Upper lobe of left lung (tissue), 6 donors: ENCODE measurements around the gene POLR2M. TPM values are rescaled to one million over a fixed set of nuclear protein-coding genes. Genes with fewer than 3 reads are reported as not detected.
A peak's percentile ranks its signal among the peaks of the same experiment; 100 is the strongest.

ENCODE experiments used
- ATAC-seq, 2 donors: fragments of 200-7000 bp; cut with Tn5 transposase; one replicate each; pipeline ENCODE4 v1.9.1; 2022; ENCODE audit warnings: mild to moderate bottlenecking in 2 of 2, moderate library complexity in 2 of 2; ENCODE audit not compliant: low FRiP score in 2 of 2
- DNase-seq, 2 donors: peaks; one replicate each; pipeline ENCODE4 v3.0.0-alpha.2; 2019 to 2020
- H3K27ac ChIP-seq, 4 donors: fragments of 200-600 bp; sonication (generic); one replicate each; pipeline ENCODE4 v1.5.1; 2016 to 2019
- H3K27me3 ChIP-seq, 4 donors: fragments of 200-600 bp; sonication (generic); one replicate each; pipeline ENCODE4 v1.5.1; 2017 to 2019
- H3K36me3 ChIP-seq, 4 donors: fragments of 200-600 bp; sonication (generic); one replicate each; pipeline ENCODE4 v1.5.1; 2016 to 2019
- H3K4me1 ChIP-seq, 4 donors: fragments of 200-600 bp; sonication (generic); one replicate each; pipeline ENCODE4 v1.5.1; 2018 to 2019
- H3K4me3 ChIP-seq, 4 donors: fragments of 200-600 bp; sonication (generic); one replicate each; pipeline ENCODE4 v1.5.1; 2017 to 2019; ENCODE audit warnings: mild to moderate bottlenecking in 2 of 4, moderate library complexity in 1 of 4
- H3K9me3 ChIP-seq, 4 donors: fragments of 200-600 bp; sonication (generic); one replicate each; pipeline ENCODE4 v1.5.1; 2018 to 2019
- CTCF ChIP-seq, 6 experiments: fragments of 450-650 bp in 4 of 6; fragments of 200-600 bp in 2 of 6; sonication (generic) in 2 of 6; IDR thresholded peaks; one replicate each; pipeline ENCODE4 v1.5.1; 2016 to 2019; ENCODE audit warnings: antibody characterized with exemption in 6 of 6
- EP300 ChIP-seq, 4 donors: sonication (generic); formaldehyde crosslinking; IDR thresholded peaks; one replicate each; pipeline ENCODE4 v1.5.1; 2017; ENCODE audit warnings: antibody characterized with exemption in 4 of 4, control low read depth in 2 of 4
- POLR2A ChIP-seq, 4 donors: fragments of 450-650 bp; IDR thresholded peaks; one replicate each; pipeline ENCODE4 v1.5.1; 2016 to 2017; ENCODE audit warnings: antibody characterized with exemption in 4 of 4, mild to moderate bottlenecking in 2 of 4
- POLR2AphosphoS5 ChIP-seq, 2 donors: sonication (generic); formaldehyde crosslinking; IDR thresholded peaks; one replicate each; pipeline ENCODE4 v1.5.1; 2017; ENCODE audit warnings: antibody characterized with exemption in 2 of 2
- WGBS, 2 donors: methylation state at CpG; one replicate each; pipeline ENCODE4 v1.1.5; 2017 to 2018; 5-methylcytosine and 5-hydroxymethylcytosine counted together
- total RNA-seq, 6 donors: library from RNA; depleted of rRNA in 4 of 6; stranded (reverse); fragments of >200 nt in 4 of 6; gene quantifications; one replicate each; pipeline versions ENCODE4 v1.1.0 to v1.2.1, GENCODE V29; 2016 to 2021
- donor health status: DM: no; HTN: no; CAD: no; lungs with moderate emphysema.
- donor health status: DM: no; HTN: yes; CAD: no; lungs with severe emphysema.

The POLR2M gene
- total RNA-seq, 6 donors from 2014 or later: 40.2 to 553 (median 73.4) TPM

DNA sequence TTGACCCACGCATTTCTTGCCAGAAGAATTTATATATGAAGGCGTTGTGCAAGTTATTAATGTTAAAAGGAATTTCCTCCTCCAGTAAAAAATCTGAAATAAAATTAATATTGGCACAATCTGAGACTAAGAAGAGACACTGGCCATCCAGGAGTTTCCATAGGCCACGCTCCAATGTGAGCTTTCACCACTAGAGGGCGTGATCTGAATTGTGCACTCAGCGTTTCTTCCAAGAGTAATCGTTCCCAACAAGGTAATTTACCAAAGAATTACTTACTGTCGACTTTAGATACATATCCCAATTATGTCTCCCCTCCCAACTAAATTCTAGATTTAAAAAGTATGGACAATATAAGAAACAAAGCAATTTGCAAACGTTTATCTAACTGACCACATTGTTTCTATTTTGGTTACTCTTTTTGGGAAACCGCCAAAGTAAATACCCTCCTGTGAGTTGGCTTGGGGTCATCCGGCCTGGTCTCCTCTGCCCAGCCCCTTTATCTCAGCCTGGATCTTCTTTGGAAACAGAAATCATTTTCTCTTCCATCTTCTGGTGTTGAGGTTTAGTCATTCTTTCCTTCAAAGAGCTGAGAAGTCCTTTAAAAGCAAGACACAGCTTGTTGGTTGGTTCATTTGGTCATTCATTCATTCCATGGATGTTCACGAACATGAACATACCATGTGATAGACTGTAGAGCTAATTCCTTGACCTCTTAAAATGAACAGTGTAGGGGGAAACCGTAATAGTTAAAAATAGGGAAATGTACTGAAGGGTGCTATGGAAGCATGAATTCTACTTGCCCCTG is 26.2 kb downstream of the POLR2M start:
- H3K27ac ChIP-seq: no peak overlapping the region
- no peak overlapping the region for H3K4me3 ChIP-seq
- peaks cover 4 to 5% (median 4%) of the 10 kb centered on the region in 4 donors for H3K4me1 ChIP-seq
- peak in 1 of 2 donors; percentile 68 for ATAC-seq
- WGBS, 2 donors: 33 to 40% methylated on average over 12 of the region's 12 CpGs
- no peaks in the 10 kb centered on the region for H3K27me3 ChIP-seq
- peak; percentile 59 to 87 (median 73) for TF ChIP-seq CTCF (IDR thresholded peaks at IDR 0.05)
- no peak for TF ChIP-seq POLR2AphosphoS5 (IDR thresholded peaks at IDR 0.05)
- H3K36me3 ChIP-seq: no peaks in the 10 kb centered on the region
- DNase-seq: peak in 1 of 2 donors; percentile 39
- no peaks in the 10 kb centered on the region for H3K9me3 ChIP-seq

- whole genome bisulfite sequencing, 2 donors: 74 to 76% methylated on average over 2 of the region's 2 CpGs
- TF ChIP-seq POLR2AphosphoS5 (IDR thresholded peaks at IDR 0.05): no peak
- no peak for TF ChIP-seq POLR2A (IDR thresholded peaks at IDR 0.05)
- TF ChIP-seq CTCF (IDR thresholded peaks at IDR 0.05): no peak
- no peak for TF ChIP-seq EP300 (IDR thresholded peaks at IDR 0.05)
- DNase-seq (no peak), ATAC-seq (no peak)
- H3K4me3 ChIP-seq: no peak overlapping the region
- H3K27ac ChIP-seq: no peak overlapping the region
- peaks cover 4 to 5% (median 4%) of the 10 kb centered on the region in 4 donors for H3K4me1 ChIP-seq
- no peaks in the 10 kb centered on the region for H3K9me3 ChIP-seq
- H3K27me3 ChIP-seq: no peaks in the 10 kb centered on the region
- no peaks in the 10 kb centered on the region for H3K36me3 ChIP-seq
These were observed 28.3 kb downstream of the POLR2M start for GRCh38 chr15:57734860-57735259.

DNA sequence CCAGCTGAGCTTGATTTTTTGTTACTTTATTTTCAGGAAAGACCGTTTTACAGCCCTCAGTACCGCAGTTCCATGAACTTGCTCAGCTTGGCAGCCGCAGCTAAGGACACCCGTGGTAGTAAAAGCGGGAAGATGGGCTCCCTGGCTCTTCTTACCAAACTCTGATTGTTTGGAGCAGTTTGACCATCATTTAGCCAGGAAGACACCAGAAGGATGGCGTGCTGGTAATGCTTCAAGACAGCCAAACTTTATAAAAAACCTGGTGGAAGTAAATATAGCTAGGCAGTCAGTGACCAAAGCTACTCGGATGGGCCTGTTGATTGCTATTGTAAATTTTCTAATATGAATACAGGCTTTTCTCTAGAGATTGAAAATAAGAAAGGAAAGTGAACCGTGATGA is 28.9 kb downstream of the POLR2M start:
- Histone ChIP-seq H3K4me3 (no peak overlapping the region), H3K36me3 (no peaks in the 10 kb centered on the region), H3K27me3 (no peaks in the 10 kb centered on the region), H3K27ac (no peak overlapping the region), H3K4me1 (peaks cover 4 to 5% (median 4%) of the 10 kb centered on the region in 4 donors), H3K9me3 (no peaks in the 10 kb centered on the region)
- 84 to 93% methylated on average over 8 of the region's 8 CpGs for WGBS, 2 donors
- ATAC-seq: no peak
- TF ChIP-seq CTCF (IDR thresholded peaks at IDR 0.05) (no peak), POLR2A (IDR thresholded peaks at IDR 0.05) (no peak), POLR2AphosphoS5 (IDR thresholded peaks at IDR 0.05) (no peak), EP300 (IDR thresholded peaks at IDR 0.05) (no peak)
- no peak for DNase-seq

DNA sequence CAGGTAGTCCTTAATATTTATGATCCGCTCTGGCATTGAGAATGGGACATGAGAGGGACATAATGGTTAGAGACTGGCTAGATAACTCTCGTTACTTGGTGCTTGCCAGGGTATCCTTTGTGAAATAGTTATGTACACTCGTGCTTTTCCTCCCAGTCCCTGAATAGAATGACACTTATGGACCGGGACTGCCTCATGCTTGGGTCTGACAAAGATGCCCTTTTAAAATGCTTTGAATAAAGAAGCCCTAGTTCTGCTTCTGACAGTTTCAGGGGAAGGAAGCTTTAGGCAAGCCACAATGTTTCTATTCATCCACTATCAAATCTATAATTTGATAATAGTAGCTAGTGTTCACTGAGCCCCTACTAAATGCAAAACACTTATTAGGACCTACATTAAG is 29.4 kb downstream of the POLR2M start:
- DNase-seq (no peak), ATAC-seq (no peak)
- Histone ChIP-seq H3K27ac (no peak overlapping the region), H3K4me3 (no peak overlapping the region), H3K9me3 (no peaks in the 10 kb centered on the region), H3K36me3 (no peaks in the 10 kb centered on the region), H3K4me1 (peaks cover 4 to 5% (median 4%) of the 10 kb centered on the region in 4 donors), H3K27me3 (no peaks in the 10 kb centered on the region)
- TF ChIP-seq CTCF (IDR thresholded peaks at IDR 0.05) (no peak), POLR2AphosphoS5 (IDR thresholded peaks at IDR 0.05) (no peak), POLR2A (IDR thresholded peaks at IDR 0.05) (no peak), EP300 (IDR thresholded peaks at IDR 0.05) (no peak)
- WGBS, 2 donors: 87 to 92% methylated on average over 4 of the region's 4 CpGs

DNA sequence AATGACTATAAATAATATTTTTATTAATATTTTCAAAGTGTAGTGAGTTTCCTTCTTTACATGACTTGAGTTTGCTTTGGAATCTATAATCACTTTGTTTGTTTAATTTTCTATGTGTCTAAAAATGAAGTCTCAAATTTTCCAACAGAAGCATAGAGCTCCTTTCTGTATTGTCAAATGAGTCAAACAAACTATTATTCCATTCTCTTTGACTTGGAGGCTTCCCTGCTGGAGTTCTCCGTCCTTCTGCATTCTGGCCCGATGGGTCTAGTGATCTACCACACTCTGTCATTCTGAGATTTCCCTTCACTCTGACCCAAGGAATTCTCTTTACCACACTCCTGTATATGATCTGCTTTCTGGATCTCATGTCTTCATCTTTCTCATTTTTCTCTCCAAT is 30.1 kb downstream of the POLR2M start:
- peaks cover 4 to 5% (median 4%) of the 10 kb centered on the region in 4 donors for H3K4me1 ChIP-seq
- no peaks in the 10 kb centered on the region for H3K36me3 ChIP-seq
- WGBS, 2 donors: 93 to 98% methylated on average over 2 of the region's 2 CpGs
- H3K27ac ChIP-seq: no peak overlapping the region
- no peaks in the 10 kb centered on the region for H3K27me3 ChIP-seq
- no peaks in the 10 kb centered on the region for H3K9me3 ChIP-seq
- H3K4me3 ChIP-seq: no peak overlapping the region
- TF ChIP-seq POLR2A (IDR thresholded peaks at IDR 0.05) (no peak), EP300 (IDR thresholded peaks at IDR 0.05) (no peak), POLR2AphosphoS5 (IDR thresholded peaks at IDR 0.05) (no peak), CTCF (IDR thresholded peaks at IDR 0.05) (no peak)
- ATAC-seq (no peak), DNase-seq (no peak)
